ENCODE results near the gene TMED8. TPM values are rescaled to one million over a fixed set of nuclear protein-coding genes. Genes with fewer than 3 reads are reported as not detected.

TMED8 gene
- total and polyA plus RNA-seq, 4 donors: 1.3 to 6.9 (median 4.2) TPM

GRCh38 chr14:77355811-77356210, 21.1 kb downstream of the TMED8 start:
- Histone ChIP-seq H3K27me3 (ENCODE audit: control insufficient read depth in 4 of 4, insufficient read depth in 4 of 4, low read length in 3 of 4) (no peaks in the 10 kb centered on the region), H3K36me3 (ENCODE audit: control insufficient read depth in 4 of 4, insufficient read depth in 3 of 4, low read depth in 1 of 4, low read length in 3 of 4) (peaks cover 0 to 1% (median 0%) of the 10 kb centered on the region in 4 donors), H3K9ac (ENCODE audit: low read depth in 1 of 2, low read length in 2 of 2) (no peak overlapping the region), H3K4me1 (ENCODE audit: control insufficient read depth in 4 of 4, insufficient read depth in 4 of 4, low read length in 3 of 4) (peaks cover 0 to 4% (median 0%) of the 10 kb centered on the region in 4 donors), H3K4me3 (ENCODE audit: low read depth in 1 of 3, low read length in 3 of 3) (no peak overlapping the region), H3K27ac (ENCODE audit: low read depth in 1 of 2, low read length in 2 of 2) (no peak overlapping the region), H3K9me3 (ENCODE audit: control insufficient read depth in 4 of 4, low read length in 3 of 4) (no peaks in the 10 kb centered on the region)
- TF ChIP-seq FOXA1 (IDR thresholded peaks at IDR 0.05) (no peak), RAD21 (IDR thresholded peaks at IDR 0.05) (no peak), RXRA (IDR thresholded peaks at IDR 0.05) (no peak), JUND (IDR thresholded peaks at IDR 0.05) (no peak), HNF4A (conservative IDR thresholded peaks at IDR 0.05) (no peak), YY1 (IDR thresholded peaks at IDR 0.05) (no peak), FOXA2 (IDR thresholded peaks at IDR 0.05) (no peak)
- TF ChIP-seq, protein P1, sequence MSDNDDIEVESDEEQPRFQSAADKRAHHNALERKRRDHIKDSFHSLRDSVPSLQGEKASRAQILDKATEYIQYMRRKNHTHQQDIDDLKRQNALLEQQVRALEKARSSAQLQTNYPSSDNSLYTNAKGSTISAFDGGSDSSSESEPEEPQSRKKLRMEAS (IDR thresholded peaks at IDR 0.05): no peak
- TF ChIP-seq, protein P2, sequence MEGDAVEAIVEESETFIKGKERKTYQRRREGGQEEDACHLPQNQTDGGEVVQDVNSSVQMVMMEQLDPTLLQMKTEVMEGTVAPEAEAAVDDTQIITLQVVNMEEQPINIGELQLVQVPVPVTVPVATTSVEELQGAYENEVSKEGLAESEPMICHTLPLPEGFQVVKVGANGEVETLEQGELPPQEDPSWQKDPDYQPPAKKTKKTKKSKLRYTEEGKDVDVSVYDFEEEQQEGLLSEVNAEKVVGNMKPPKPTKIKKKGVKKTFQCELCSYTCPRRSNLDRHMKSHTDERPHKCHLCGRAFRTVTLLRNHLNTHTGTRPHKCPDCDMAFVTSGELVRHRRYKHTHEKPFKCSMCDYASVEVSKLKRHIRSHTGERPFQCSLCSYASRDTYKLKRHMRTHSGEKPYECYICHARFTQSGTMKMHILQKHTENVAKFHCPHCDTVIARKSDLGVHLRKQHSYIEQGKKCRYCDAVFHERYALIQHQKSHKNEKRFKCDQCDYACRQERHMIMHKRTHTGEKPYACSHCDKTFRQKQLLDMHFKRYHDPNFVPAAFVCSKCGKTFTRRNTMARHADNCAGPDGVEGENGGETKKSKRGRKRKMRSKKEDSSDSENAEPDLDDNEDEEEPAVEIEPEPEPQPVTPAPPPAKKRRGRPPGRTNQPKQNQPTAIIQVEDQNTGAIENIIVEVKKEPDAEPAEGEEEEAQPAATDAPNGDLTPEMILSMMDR (IDR thresholded peaks at IDR 0.05; ENCODE audit: low read depth, low read length, missing input control): no peak
- no peak for DNase-seq (ENCODE audit: low spot score)
- WGBS: 97% methylated on average over 4 of the region's 4 CpGs

DNA sequence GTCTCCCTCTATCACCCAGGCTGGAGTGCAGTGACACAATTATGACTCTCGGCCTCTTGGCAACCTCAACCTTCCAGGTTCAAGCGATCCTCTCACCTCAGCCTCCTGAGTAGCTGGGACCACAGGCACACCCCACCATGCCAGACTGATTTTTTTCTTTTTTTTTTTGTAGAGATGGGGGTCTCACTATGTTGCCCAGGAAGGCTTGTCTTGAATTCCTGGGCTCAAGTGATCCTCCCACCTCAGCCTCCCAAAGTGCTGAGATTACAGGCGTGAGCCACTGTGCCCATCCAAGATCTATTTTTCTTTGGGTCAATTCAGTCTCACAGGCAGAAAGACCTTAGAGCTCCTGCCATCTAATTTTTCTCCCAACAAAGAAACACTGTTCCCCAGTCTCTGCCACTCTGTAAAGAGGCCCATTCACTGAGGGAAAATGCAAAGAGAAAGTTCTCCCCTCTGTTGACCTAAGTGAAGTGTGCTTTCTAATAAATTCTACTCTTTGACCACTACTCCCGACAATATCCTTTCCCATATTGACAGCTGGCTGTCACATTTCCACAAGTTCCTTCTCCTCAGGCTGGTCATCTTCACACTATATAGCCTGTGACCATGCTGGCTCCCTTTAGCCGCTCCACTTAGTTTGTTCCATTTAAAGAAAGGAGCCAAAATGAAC, 23.3 kb downstream of the TMED8 start:
- no peak for DNase-seq (ENCODE audit: low spot score)
- TF ChIP-seq EGR1 (IDR thresholded peaks at IDR 0.05; ENCODE audit: low read depth in 2 of 2) (no peak), FOXA1 (IDR thresholded peaks at IDR 0.05) (no peak), RXRA (IDR thresholded peaks at IDR 0.05) (no peak), YY1 (IDR thresholded peaks at IDR 0.05) (no peak), HNF4A (conservative IDR thresholded peaks at IDR 0.05) (no peak), RAD21 (IDR thresholded peaks at IDR 0.05) (no peak), SP1 (IDR thresholded peaks at IDR 0.05) (no peak), TAF1 (conservative IDR thresholded peaks at IDR 0.05) (no peak), GABPA (IDR thresholded peaks at IDR 0.05 in 1 of 2, conservative IDR thresholded peaks at IDR 0.05 in 1 of 2) (no peak), NR2F2 (IDR thresholded peaks at IDR 0.05) (no peak), HNF4G (IDR thresholded peaks at IDR 0.05) (no peak), JUND (IDR thresholded peaks at IDR 0.05) (no peak), FOXA2 (IDR thresholded peaks at IDR 0.05) (no peak)
- TF ChIP-seq, protein P2 (IDR thresholded peaks at IDR 0.05; ENCODE audit: low read depth, low read length, missing input control): no peak
- TF ChIP-seq, protein P3, sequence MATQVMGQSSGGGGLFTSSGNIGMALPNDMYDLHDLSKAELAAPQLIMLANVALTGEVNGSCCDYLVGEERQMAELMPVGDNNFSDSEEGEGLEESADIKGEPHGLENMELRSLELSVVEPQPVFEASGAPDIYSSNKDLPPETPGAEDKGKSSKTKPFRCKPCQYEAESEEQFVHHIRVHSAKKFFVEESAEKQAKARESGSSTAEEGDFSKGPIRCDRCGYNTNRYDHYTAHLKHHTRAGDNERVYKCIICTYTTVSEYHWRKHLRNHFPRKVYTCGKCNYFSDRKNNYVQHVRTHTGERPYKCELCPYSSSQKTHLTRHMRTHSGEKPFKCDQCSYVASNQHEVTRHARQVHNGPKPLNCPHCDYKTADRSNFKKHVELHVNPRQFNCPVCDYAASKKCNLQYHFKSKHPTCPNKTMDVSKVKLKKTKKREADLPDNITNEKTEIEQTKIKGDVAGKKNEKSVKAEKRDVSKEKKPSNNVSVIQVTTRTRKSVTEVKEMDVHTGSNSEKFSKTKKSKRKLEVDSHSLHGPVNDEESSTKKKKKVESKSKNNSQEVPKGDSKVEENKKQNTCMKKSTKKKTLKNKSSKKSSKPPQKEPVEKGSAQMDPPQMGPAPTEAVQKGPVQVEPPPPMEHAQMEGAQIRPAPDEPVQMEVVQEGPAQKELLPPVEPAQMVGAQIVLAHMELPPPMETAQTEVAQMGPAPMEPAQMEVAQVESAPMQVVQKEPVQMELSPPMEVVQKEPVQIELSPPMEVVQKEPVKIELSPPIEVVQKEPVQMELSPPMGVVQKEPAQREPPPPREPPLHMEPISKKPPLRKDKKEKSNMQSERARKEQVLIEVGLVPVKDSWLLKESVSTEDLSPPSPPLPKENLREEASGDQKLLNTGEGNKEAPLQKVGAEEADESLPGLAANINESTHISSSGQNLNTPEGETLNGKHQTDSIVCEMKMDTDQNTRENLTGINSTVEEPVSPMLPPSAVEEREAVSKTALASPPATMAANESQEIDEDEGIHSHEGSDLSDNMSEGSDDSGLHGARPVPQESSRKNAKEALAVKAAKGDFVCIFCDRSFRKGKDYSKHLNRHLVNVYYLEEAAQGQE (IDR thresholded peaks at IDR 0.05): no peak
- TF ChIP-seq, protein P1 (IDR thresholded peaks at IDR 0.05): no peak
- TF ChIP-seq, protein P4, sequence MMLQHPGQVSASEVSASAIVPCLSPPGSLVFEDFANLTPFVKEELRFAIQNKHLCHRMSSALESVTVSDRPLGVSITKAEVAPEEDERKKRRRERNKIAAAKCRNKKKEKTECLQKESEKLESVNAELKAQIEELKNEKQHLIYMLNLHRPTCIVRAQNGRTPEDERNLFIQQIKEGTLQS (IDR thresholded peaks at IDR 0.05): no peak
- TF ChIP-seq, protein P5, sequence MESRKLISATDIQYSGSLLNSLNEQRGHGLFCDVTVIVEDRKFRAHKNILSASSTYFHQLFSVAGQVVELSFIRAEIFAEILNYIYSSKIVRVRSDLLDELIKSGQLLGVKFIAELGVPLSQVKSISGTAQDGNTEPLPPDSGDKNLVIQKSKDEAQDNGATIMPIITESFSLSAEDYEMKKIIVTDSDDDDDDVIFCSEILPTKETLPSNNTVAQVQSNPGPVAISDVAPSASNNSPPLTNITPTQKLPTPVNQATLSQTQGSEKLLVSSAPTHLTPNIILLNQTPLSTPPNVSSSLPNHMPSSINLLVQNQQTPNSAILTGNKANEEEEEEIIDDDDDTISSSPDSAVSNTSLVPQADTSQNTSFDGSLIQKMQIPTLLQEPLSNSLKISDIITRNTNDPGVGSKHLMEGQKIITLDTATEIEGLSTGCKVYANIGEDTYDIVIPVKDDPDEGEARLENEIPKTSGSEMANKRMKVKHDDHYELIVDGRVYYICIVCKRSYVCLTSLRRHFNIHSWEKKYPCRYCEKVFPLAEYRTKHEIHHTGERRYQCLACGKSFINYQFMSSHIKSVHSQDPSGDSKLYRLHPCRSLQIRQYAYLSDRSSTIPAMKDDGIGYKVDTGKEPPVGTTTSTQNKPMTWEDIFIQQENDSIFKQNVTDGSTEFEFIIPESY (IDR thresholded peaks at IDR 0.05): no peak
- H3K4me3 ChIP-seq (ENCODE audit: low read depth in 1 of 3, low read length in 3 of 3): no peak overlapping the region
- WGBS: 84% methylated on average over 5 of the region's 5 CpGs
- no peak overlapping the region for H3K9ac ChIP-seq (ENCODE audit: low read depth in 1 of 2, low read length in 2 of 2)
- H3K9me3 ChIP-seq (ENCODE audit: control insufficient read depth in 4 of 4, low read length in 3 of 4): no peaks in the 10 kb centered on the region
- peaks cover 0 to 2% (median under 1%) of the 10 kb centered on the region in 4 donors for H3K36me3 ChIP-seq (ENCODE audit: control insufficient read depth in 4 of 4, insufficient read depth in 3 of 4, low read depth in 1 of 4, low read length in 3 of 4)
- H3K27me3 ChIP-seq (ENCODE audit: control insufficient read depth in 4 of 4, insufficient read depth in 4 of 4, low read length in 3 of 4): no peaks in the 10 kb centered on the region
- H3K27ac ChIP-seq (ENCODE audit: low read depth in 1 of 2, low read length in 2 of 2): no peak overlapping the region
- H3K4me1 ChIP-seq (ENCODE audit: control insufficient read depth in 4 of 4, insufficient read depth in 4 of 4, low read length in 3 of 4): peaks cover 0 to 4% (median 0%) of the 10 kb centered on the region in 4 donors

All from liver (tissue), 9 donors.